Activated naive CD8-positive, alpha-beta T cell treated with anti-CD3 and anti-CD28 coated beads, Interleukin-2, amount 50 U/mL, for 16 hours (primary cell): ENCODE results near the gene MAGI1.
"Not testable (repeated sequence)": the region's sequence is repeated elsewhere in the genome, so short reads cannot be mapped to it uniquely, and the experiment has no call there.

Experiments used
- DNase-seq: peaks from one replicate; pipeline ENCODE4 v3.0.0-alpha.2; 2020; ENCODE audit warnings: low read depth, low spot score

The MAGI1 gene

DNA sequence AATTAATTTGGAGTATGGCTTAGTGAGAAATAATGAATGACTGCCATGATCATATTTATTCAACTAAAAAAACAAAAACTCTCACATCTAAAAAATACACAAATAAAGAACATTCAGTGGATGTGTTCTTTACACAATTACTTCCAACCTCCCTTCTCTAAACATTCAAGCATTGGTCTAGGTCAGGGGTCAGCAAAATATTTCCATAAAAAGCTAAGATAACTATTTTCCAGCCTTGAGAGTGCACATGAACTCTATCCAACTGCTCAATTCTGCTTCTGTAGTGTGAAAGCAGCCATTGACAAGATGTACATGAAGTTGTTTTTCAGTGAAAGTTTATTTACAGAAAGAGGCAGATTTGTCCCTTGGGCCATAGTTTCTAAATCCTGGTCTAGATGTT is 406.3 kb downstream of the MAGI1 start:
- DNase-seq = no peak

DNA sequence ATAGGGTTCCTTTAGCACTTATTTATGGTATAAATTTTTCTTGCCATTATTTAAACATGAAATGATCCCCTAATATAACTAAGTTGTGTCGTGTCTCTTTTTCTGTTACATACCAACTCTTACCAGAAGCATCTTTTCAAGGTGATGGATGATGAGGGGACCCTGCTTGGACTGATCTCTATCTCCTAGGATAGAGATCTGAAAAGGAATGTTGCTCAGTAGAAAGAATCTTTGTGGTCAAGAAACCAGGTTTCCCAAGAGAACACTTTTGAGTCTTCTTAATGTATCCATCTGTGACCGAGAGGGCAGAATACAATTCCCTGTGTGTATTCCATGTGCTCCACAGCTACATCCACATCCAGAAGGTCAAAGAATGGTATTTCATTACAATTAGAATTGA is 409.7 kb downstream of the MAGI1 start:
- DNase-seq = no peak

DNA sequence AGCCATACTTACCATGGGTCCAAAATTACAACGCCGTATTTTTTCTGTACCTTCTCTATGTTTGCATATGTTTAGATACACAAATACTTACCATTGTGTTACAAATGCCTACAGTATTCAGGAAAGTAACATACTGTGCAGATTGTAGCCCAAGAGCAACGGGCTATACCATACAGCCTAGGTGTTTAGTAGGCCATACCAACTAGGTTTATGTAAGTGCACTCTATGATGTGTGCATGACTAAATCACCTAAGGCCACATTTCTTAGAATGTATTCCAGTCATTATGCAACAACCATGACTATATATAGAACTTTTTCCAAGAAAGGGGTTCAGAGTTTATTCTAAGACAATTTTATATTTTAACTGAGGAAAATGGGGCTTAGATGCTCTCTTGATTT is 411.7 kb downstream of the MAGI1 start:
- DNase-seq = no peak

DNA sequence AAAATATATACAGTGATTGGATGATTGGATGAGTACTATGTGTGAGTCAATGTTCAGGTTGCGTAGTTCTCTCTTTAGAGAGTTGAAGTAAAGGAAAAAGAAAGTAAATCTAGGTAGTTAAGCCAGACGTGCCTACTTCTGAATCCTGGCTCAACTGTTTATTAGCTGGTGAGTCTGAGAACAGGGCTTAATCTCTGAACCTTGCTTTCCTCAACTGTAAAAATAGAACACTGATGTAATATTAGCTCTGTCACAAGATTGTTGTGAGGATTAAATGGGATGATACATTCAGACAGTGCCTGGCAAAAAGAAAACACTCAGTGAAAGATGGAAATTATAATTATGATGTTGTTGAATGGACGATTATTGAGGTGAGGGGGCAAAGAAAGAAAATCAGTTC is 413.4 kb downstream of the MAGI1 start:
- no peak for DNase-seq

DNA sequence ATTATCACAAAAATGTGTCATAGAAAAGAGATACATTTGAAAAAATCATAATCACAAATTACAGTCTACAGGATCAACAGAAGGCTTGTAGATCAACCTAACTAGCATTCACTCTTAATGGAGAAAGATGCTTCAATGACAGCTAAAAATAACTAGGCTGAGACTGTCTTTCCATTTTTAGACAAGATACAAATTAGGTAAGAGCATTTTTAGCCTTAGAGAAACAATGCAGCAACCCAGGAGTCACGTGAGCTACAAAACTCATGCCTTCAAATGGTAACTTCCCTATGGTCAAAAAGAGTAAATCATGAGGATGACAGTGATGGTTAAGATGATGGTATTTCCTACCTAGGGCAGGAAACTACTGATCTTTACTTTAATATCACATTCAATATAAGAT is 415.4 kb downstream of the MAGI1 start:
- no peak for DNase-seq

DNA sequence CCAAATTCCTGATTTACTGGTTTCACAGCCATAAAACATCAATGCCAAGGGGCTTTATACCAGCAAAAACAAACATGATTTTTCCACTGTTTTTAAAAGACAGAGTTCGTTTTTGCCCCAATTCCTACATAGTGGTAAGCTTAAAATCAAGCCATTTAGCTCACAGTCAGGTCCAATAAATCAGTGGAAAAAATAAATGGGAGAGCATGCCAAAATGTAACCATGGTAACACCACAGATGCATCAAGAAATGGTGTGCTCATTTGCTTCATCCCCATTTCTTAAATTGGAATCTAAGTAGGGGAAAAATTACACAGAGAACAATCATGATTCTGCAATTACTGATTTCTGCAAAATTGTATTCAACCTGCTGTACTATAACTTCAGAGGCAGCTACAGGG is 418.8 kb downstream of the MAGI1 start:
- DNase-seq = no peak

DNA sequence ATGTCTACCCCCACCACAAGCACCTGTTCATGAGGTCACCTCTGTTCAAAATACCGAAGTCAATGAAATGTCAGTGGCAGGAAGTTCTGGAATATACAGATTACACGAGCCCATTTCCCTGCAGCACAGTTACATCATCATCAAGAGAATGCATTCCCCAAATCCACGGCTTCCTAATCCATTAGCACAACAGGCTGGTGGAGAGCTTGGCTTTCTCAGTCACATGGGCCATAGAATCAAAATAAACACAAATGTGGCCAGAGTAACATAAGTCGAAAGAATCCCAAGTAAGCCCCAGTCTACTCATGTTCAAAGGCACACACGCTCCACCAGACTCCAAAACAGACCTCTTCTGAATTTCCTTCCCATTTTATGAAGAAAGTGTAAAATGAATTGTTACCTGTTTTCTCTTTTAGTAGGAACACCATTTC is 419.3 kb downstream of the MAGI1 start:
- DNase-seq = no peak

DNA sequence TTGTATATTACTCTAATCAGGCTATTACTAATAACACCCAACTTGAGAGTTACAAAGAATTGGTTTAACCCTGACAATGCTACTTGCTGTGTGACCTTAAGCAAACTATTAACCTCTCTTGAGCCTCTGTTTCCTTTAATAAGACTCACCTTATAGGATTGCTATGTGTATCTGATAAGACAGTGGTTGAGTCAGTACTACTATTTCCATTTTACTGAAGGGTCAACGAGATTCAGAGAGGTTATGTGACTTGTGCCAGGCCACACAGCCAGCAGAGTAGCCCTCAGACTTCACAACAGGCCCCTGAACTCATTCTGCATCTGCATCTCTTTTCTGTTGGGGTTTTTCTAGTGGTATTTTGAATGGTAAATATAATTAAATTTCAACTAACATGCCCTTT is 420.1 kb downstream of the MAGI1 start:
- no peak for DNase-seq

DNA sequence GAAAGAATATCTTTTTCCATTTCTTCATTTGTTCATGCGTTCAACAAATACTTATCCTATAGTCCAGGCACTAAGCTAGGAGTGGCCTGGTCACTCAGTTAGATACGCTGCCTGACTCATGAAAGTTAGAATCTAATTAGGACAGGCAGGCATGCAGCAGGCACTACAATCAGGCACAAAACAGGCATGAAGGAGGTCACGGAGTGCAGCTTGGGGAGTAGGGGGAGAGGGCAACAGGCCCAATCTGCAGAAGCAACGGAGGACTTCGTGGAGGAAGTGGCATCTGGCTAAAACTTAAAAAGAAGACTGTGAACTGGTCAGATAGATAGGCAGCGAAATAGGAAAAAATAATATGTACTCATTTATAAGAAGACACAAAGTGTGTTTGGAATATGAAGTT is 420.9 kb downstream of the MAGI1 start:
- DNase-seq = no peak

DNA sequence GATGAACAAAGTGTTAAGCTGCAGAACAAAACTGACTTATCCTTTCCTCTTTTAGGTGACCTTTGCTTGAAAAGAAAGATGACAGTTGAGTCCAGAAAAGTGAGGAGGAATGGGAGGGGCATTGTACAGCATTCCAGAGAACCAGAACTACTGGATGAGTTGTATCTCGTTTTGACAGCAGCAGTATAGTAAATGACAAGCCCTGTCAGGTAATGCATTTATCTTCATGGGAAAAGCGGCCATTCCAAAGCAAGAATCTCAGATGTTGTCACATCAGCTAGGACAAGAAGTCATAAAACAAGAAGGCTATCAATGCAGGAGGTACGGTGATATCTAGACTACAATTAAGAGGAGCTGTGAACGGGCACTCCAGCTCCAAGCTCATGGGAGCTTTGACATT is 421.5 kb downstream of the MAGI1 start:
- DNase-seq = no peak

DNA sequence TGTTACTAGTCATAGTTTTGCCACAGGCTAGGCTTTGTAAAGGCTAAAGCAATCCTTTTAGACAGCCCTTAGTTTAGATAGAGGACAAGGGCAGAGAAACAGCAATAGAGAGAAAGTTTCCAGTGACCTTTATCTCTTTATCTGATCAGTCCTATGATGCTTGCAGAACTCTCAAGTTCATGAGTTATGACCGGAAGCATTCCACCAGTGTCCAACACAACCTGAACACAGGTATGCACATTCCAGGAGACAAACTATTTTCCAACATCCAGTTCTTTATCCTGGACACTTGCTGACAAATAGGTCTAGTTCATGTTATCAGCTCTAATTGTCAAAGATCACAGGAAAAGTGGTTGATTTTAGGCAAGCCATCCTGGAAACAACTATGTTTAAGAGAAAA is 422.2 kb downstream of the MAGI1 start:
- DNase-seq = no peak

DNA sequence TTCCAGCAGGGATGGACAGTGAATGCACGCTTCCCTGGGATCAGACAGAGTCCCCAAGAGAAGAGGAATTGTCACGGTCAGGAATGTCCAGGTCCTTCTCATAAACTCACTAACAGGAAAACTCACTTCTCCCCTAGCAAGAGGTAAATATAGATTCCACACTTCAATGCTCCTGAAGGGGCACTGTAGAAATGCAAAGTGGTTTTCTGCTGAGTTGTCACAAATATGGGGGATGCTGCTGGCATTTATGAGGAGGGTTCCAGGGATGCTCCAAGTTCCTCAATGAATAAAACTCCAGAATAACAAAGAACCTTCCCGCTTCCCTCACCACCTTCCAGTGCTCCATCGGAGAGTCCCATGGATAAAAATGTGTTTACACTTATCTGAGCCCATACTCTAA is 423.4 kb downstream of the MAGI1 start:
- no peak for DNase-seq

DNA sequence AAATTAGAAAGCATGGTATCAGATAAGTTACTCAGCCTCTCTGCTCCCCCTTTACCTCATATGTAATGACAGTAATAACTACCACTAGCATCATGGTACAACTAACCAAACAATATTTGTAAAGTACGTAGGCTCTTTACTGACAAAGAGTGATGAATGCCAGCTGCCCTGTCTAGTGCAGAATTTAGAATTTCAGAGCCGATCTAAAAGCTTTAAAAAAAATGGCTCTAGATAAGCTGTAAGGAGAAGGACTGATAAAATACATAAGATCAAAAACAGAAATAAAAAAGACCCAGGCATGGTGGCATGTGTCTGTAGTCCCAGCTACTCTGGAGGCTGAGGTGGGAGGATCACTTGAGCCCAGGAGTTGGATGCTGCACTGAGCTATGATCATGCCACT is 424.1 kb downstream of the MAGI1 start:
- no peak for DNase-seq

DNA sequence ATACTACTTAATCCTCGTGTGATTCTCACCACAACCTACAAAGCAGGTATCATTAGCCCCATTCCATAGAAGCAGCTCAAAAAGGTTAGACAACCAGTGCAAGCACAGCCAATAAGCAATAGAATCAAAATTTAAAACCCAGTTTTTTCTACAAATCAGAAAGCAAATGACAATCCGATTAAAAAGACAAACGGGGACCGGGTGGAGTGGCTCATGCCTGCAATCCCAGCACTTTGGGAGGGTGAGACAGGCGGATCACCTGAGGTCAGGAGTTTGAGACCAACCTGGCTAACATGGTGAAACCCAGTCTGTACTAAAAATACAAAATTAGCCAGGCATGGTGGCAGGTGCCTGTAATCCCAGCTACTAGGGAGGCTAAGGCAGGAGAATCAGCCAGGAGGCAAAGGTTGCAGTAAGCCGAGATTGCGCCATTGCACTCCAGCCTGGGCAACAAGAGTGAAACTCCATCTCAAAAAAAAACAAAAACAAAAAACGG is 430.7 kb downstream of the MAGI1 start:
- DNase-seq = not testable (repeated sequence)

DNA sequence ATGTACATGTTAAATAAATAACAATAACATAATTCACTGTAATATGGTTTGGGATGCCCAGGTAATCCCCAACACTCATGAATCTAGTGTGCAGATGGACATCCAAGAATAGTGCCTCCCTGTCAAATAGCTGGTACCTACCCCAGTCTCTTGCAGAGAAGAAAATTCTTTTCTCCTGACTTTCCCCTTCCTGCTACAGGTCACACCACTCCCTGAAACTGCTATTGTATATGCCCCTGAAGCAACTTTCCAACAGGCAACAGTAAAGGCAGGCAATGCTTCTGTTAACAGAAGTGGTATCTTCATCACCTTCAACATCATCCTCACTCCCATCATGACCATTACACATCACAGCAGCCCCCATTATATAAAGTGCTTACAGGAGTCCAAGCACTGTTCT is 431.6 kb downstream of the MAGI1 start:
- DNase-seq = no peak

DNA sequence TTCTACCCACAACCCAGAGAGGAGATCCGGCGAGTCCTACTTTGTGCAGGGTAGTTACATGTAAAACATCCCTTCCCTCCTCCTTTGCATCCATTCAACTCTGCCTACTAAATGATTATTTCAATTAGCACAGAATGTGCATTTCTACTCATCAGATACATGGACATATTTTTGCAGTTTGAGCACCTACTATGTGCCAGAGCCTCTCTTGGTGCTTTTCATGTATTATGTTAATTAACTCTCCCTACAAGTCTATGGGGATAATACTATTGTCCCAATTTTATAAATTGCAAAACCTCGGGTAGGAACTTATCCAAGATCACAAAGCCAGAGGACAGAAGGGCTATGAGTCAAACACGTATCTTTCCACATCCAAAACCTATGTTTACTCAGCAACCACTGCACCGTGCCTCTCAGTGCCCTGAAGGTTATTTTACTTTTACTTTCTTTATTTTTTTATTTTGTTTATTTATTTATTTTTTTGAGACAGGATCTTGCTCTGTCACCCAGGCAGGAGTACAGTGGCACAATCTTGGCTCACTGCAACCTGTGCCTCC is 432.8 kb downstream of the MAGI1 start:
- DNase-seq = no peak

DNA sequence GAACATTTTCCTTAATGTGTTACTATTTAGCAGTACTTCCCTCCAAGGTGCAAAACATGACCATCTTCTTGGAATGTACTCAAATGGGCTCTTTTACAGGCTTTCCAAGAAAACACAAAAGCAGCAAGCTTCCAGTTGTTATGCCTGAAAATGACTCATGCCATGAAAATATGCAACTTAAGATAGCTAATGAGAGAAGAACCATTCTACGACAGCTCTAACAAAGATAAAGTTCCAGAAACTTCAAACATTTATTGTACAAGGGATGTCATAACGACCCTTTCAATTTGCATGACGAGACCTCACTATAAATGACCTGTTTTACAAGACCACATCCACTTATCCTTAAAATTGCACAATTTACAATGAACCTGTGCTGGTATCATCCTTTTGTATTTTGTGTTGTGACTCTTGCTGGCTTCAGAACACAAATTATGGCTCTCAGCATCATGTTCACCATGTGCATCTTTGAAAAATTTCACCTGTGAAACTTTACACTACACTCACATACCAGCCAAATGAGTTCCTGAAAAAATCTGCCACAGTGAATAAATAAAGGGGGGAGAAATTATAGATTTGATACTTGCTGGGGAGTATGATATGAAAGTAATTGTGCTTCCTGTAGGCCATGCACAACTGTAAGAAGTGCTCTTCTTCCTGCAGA is 433.7 kb downstream of the MAGI1 start:
- DNase-seq = no peak

DNA sequence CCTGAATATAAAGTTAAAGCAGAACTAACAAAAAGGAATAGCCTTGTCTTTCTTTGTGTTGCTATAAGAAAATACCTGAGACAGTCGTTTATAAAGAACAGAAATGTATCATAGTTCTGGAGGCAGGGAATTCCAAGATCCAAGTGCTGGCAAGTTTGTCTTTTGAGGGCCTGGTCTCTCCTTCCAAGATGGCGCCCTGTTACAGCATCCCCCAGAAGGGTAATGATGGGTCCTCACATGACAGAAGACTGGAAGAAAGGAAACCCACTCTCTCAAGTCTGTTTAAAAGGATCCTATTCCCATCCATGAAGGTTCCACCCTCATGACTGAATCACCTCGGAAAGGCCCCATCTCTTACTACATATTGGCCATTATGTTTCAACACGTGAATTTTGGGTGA is 435.1 kb downstream of the MAGI1 start:
- DNase-seq = no peak

DNA sequence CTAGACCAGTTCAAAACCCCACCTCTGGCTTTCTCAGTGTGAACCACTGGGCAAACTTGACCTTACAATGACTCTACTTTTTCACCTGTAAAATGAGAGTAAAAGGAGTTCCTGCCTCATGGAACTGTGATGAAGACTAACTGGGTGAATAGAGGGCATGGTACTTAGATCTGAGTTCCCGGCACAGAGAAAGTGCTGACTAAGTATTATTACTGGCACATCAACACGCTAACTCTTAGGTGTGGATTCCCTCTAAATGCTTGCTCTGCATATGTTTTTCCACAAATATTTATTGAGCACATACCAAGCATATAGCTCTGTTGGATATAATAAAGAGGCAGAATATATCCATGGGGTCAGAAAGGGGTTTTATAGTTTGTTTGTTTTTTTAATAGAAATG is 437.8 kb downstream of the MAGI1 start:
- DNase-seq = no peak

DNA sequence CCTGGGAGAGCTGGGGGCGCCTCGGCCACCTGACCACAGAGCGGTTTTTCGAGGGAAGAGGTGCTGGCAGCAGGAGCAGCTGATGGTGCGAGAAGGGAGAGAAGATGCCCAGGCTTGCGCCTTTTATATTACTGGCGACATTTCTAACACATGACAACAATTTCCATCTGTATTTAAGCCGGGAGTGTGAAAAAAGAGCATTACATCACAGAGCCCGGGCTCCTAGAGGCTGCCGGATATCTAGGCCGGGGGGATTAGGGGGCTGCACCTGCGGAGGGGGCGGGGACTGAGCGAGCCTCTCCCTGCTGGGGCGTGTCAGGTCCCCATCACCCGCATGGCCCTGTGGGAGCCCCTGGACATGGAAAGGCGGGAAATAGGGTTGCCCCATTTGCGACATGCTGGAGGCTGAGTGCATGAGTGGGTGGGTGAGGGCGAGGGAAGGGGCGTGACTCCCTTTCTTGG is 440.7 kb downstream of the MAGI1 start:
- no peak for DNase-seq

DNA sequence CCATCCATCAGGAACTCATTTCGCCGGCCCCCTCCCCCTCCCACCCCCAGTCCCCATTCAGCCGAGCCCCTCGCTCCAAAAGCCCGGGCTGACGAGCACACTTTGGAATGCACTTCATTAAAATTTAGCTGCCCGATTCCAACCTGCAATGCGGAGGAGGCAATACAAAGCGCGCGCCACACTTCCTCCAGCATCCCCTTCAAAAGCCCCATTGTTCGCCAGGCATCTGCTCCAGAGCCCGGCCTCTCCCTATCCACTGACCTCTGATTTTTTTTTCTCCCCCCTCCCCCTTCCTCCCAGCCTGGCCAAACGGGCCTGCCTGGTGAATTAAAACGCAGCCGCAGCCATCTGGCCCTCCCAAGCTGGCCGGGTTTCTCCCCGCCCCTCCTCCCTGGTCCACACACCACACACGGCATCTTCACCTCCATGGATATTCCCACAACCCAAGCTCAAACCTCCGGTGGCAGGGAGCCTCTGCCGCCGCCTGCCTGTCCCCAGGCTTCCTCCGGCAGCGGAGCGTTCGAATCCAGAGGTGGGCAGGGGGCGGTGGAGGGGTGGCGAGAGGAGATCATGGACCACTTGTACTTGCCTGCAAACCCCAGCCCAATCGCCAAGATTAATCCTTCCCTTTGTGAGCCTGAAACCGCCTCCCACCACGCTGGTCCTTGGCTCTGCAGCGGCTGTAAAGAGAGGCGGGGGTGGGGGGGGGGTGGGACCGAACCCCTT is 441.3 kb downstream of the MAGI1 start:
- no peak for DNase-seq

DNA sequence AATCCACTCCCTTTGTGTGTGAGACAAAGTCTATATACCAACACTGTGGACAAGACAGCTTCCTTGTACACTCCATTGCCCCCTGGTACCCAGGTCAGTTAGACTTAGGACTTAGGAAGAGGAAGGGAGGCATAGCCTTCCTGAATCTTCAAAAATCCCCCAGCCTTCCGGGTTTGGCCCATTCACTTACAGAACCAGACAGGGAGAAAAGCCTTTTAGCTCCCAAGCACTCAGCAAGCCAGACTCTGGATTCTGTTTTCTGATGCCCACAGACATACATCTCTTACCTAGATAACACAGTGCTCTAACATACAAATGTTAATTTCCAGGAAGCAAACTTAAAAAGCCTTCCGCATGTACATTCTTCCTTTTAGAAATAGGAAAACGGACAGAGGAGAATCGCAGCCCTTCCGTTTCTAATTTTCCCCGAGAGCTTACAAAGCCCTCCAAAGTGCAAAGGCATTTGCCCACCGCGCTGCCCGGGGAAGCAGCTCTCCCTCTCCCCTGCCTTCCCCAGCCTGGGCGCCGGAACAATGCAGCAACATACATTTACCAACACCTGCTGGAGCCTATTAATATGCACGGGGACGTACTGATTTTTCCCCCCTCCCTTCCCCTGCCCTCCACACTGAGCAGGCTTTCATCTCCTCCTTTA is 442.0 kb downstream of the MAGI1 start:
- no peak for DNase-seq

DNA sequence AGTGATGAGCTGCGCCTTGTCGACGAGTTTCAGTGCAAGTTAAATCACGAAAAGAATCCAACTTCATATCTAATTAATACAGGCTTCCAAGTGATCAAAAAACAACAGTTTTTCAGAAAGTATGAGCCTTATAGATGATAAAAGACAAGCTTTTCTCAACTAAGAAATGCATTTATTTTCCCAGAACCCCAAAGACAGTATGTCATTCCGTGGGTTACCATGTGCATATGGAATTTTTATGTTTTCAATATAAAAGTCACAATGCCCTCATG is 442.8 kb downstream of the MAGI1 start:
- no peak for DNase-seq
